ENCODE results near the gene MINDY4.

DNA sequence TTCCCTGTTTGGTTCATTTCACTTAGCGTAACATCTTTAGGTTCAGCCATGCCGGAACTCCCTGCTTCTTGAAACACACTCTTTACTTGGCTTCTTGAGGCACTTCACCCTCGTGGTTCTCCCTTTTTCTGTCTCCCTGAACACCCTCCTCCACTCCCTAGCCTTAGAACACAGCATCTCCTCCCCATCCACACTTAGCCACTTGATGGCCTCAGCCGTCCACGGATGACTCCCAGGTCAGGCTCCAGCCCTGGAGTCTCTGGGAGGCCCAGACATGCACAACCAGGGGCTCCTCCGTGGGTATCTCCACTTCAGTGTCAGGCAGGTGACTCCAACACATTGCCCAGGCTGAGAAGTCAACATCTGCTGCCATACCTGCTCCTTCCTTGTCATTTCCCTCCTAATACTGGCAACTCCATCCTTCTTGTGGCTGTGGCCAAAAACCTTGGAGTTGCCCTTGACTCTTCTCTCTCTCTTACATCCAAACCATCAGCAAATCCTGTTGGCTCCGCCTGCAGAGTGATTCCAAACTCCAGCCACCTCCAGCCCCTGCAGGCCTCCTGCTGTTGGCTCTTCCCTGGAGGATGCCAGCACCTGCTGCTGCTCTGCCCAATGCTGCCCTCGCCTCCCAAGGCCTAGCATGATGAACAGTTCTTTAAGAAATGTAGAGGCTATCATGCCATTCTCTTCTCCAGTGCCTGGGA, 27.7 kb upstream of the MINDY4 start:
- TF ChIP-seq CTCF (IDR thresholded peaks at IDR 0.05), result no peak
- TF ChIP-seq POLR2A (IDR thresholded peaks at IDR 0.05), result no peak
- TF ChIP-seq POLR2AphosphoS5 (IDR thresholded peaks at IDR 0.05), result no peak
